Neural cell (in vitro differentiated cells): ENCODE measurements around the gene ENPP7. TPM values are rescaled to one million over a fixed set of nuclear protein-coding genes. Genes with fewer than 3 reads are reported as not detected.

Experiments used
- H2AFZ ChIP-seq: fragments of 200-600, 300-800 bp; sonication (generic), shearing (Covaris generic); 2 replicates; pipeline ENCODE4 v1.6.0; 2014; ENCODE audit warnings: low read depth, mild to moderate bottlenecking, antibody characterized with exemption, low read length, moderate library complexity
- H3F3A ChIP-seq: fragments of 200-600 bp; shearing (Covaris generic); 2 replicates; pipeline ENCODE4 v1.6.1; 2016; ENCODE audit warnings: mild to moderate bottlenecking, moderate library complexity, mixed read lengths, antibody characterized with exemption, low read length; ENCODE audit not compliant: insufficient read depth, poor library complexity, severe bottlenecking
- H3K27ac ChIP-seq: fragments of 200-600, 300-800 bp; sonication (generic), shearing (Covaris generic); 2 replicates; pipeline ENCODE4 v1.5.1; 2014; ENCODE audit warnings: mild to moderate bottlenecking, low read length, moderate library complexity
- H3K27me3 ChIP-seq: fragments of 300-800, 200-600 bp; sonication (generic), shearing (Covaris generic); 2 replicates; pipeline ENCODE4 v1.6.0; 2014; ENCODE audit warnings: mild to moderate bottlenecking, low read depth, low read length, moderate library complexity; ENCODE audit not compliant: insufficient read depth
- H3K36me3 ChIP-seq: fragments of 300-800, 200-600 bp; sonication (generic), shearing (Covaris generic); 2 replicates; pipeline ENCODE4 v1.5.1; 2014; ENCODE audit warnings: mild to moderate bottlenecking, antibody characterized with exemption, low read length, moderate library complexity; ENCODE audit not compliant: insufficient read depth
- H3K4me2 ChIP-seq: fragments of 300-800, 200-600 bp; sonication (generic), shearing (Covaris generic); 2 replicates; pipeline ENCODE4 v1.6.0; 2014; ENCODE audit warnings: mild to moderate bottlenecking, low read length
- H3K4me3 ChIP-seq: fragments of 300-800, 200-600 bp; sonication (generic), shearing (Covaris generic); 2 replicates; pipeline ENCODE4 v1.5.1; 2014; ENCODE audit warnings: mild to moderate bottlenecking, low read length, moderate library complexity
- H3K79me2 ChIP-seq: fragments of 200-600 bp; shearing (Covaris generic); replicated peaks from 2 replicates; pipeline ENCODE4 v1.6.0; 2014; ENCODE audit warnings: mild to moderate bottlenecking, low read length, moderate library complexity; ENCODE audit not compliant: insufficient read depth
- H3K9ac ChIP-seq: fragments of 300-800, 200-600 bp; sonication (generic), shearing (Covaris generic); 2 replicates; pipeline ENCODE4 v1.6.1; 2016; ENCODE audit warnings: mild to moderate bottlenecking, low read length, mixed read lengths
- H3K9me2 ChIP-seq: fragments of 200-600 bp; shearing (Covaris generic); 2 replicates; pipeline ENCODE4 v1.6.1; 2016; ENCODE audit warnings: mild to moderate bottlenecking, low read length, mixed read lengths; ENCODE audit not compliant: insufficient read depth
- H3K9me3 ChIP-seq: fragments of 200-600, 300-800 bp; sonication (generic), shearing (Covaris generic); 2 replicates; pipeline ENCODE4 v1.6.1; 2016; ENCODE audit warnings: mild to moderate bottlenecking, mixed run types, low read length, moderate library complexity, mixed read lengths
- H4K20me1 ChIP-seq: fragments of 200-600 bp; shearing (Covaris generic); 2 replicates; pipeline ENCODE4 v1.6.1; 2016; ENCODE audit warnings: mild to moderate bottlenecking, mixed run types; ENCODE audit not compliant: insufficient read depth
- CTCF ChIP-seq: fragments of 450-650 bp; IDR thresholded peaks from 2 replicates; pipeline ENCODE4 v1.5.1; 2014; ENCODE audit warnings: antibody characterized with exemption, mild to moderate bottlenecking, moderate library complexity; ENCODE audit not compliant: poor library complexity, severe bottlenecking
- EP300 ChIP-seq: fragments of 450-650 bp; conservative IDR thresholded peaks from 2 replicates; pipeline ENCODE4 v1.6.1; 2014; ENCODE audit warnings: antibody characterized with exemption, mild to moderate bottlenecking, moderate library complexity; ENCODE audit not compliant: poor library complexity, severe bottlenecking
- EZH2 ChIP-seq: fragments of 200-600, 300-800 bp; shearing (Covaris generic), sonication (generic); IDR thresholded peaks from 2 replicates; pipeline ENCODE4 v1.6.1; 2014; ENCODE audit warnings: antibody characterized with exemption, low read length, borderline replicate concordance, mild to moderate bottlenecking; ENCODE audit not compliant: insufficient read depth, poor library complexity, severe bottlenecking
- MXI1 ChIP-seq: fragments of 450-650 bp; conservative IDR thresholded peaks from 2 replicates; pipeline ENCODE4 v1.6.1; 2014; ENCODE audit warnings: antibody characterized with exemption, mild to moderate bottlenecking; ENCODE audit not compliant: poor library complexity, severe bottlenecking
- POLR2AphosphoS5 ChIP-seq: IDR thresholded peaks from 2 replicates; pipeline ENCODE4 v1.6.1; 2012
- RAD21 ChIP-seq: fragments of 450-650 bp; conservative IDR thresholded peaks from 2 replicates; pipeline ENCODE4 v1.6.1; 2014; ENCODE audit warnings: antibody characterized with exemption, mild to moderate bottlenecking, moderate library complexity
- REST ChIP-seq: IDR thresholded peaks from 2 replicates; pipeline ENCODE4 v1.6.1; 2012; ENCODE audit warnings: borderline replicate concordance
- SMC3 ChIP-seq: fragments of 450-650 bp; conservative IDR thresholded peaks from 2 replicates; pipeline ENCODE4 v1.6.1; 2014; ENCODE audit warnings: antibody characterized with exemption, mild to moderate bottlenecking, moderate library complexity; ENCODE audit not compliant: poor library complexity
- TAF1 ChIP-seq: IDR thresholded peaks from 2 replicates; pipeline ENCODE4 v1.6.1; 2012; ENCODE audit warnings: low read depth
- polyA plus RNA-seq: library from polyadenylated mRNA; depleted of rRNA; stranded (reverse); fragments of >200 nt; gene quantifications from 2 replicates; pipeline ENCODE4 v1.2.3, GENCODE V29; 2014

The ENPP7 gene
- polyA plus RNA-seq, 1 donor from 2014 or later, result not detected

- Histone ChIP-seq H3K4me2 (no peak overlapping the region), H3K79me2 (no peaks in the 10 kb centered on the region), H3K9me3 (no peaks in the 10 kb centered on the region), H3K27ac (no peak overlapping the region), H3F3A (no peaks in the 10 kb centered on the region), H4K20me1 (no peaks in the 10 kb centered on the region), H2AFZ (no peak overlapping the region), H3K27me3 (no peaks in the 10 kb centered on the region), H3K9ac (no peak overlapping the region), H3K9me2 (no peaks in the 10 kb centered on the region), H3K36me3 (no peaks in the 10 kb centered on the region), H3K4me3 (no peak overlapping the region)
- TF ChIP-seq POLR2AphosphoS5 (no peak), CTCF (no peak), REST (no peak), TAF1 (no peak), MXI1 (no peak), SMC3 (no peak), EZH2 (no peak)
Measured at GRCh38 chr17:79714176-79715097, 16.3 kb upstream of the ENPP7 start.

GRCh38 chr17:79715098-79715942 lies 15.4 kb upstream of the ENPP7 start:
- H4K20me1 ChIP-seq, result no peaks in the 10 kb centered on the region
- no peaks in the 10 kb centered on the region for H3K79me2 ChIP-seq
- H3K27ac ChIP-seq, result no peak overlapping the region
- H2AFZ ChIP-seq, result no peak overlapping the region
- no peak overlapping the region for H3K9ac ChIP-seq
- no peaks in the 10 kb centered on the region for H3K9me2 ChIP-seq
- TF ChIP-seq RAD21 (no peak), SMC3 (no peak), EZH2 (no peak), TAF1 (no peak), CTCF (no peak), EP300 (no peak), MXI1 (no peak), POLR2AphosphoS5 (no peak), REST (no peak)
- H3K4me3 ChIP-seq, result no peak overlapping the region
- no peaks in the 10 kb centered on the region for H3K36me3 ChIP-seq
- no peaks in the 10 kb centered on the region for H3K9me3 ChIP-seq
- H3F3A ChIP-seq, result no peaks in the 10 kb centered on the region
- no peak overlapping the region for H3K4me2 ChIP-seq
- no peaks in the 10 kb centered on the region for H3K27me3 ChIP-seq
